HEK293 (cell line): ENCODE measurements around the gene CTBP1.

Experiments
- CTCF ChIA-PET: fragments of 350-600 bp; formaldehyde crosslinking; extraction: SDS; loops from one replicate; lab custom pipeline; 2021; ENCODE audit warnings: antibody characterized with exemption; lab: Yijun Ruan, JAX
- POLR2A ChIA-PET: fragments of 300-600 bp; formaldehyde crosslinking; extraction: SDS; loops from one replicate; lab custom pipeline; 2020; ENCODE audit warnings: antibody characterized with exemption, inconsistent platforms; lab: Yijun Ruan, JAX
- H3K27ac ChIP-seq: fragments of 200-500 bp; sonication (Bioruptor generic); 2 replicates; pipeline ENCODE4 v1.5.1; 2014; ENCODE audit warnings: low read depth, low read length, control low read depth, inconsistent platforms; ENCODE audit errors: extremely low read depth
- H3K36me3 ChIP-seq, 2 experiments: fragments of 200-500 bp in 1 of 2; sonication (Bioruptor generic) in 1 of 2; 1 replicate in 1 of 2; 2 replicates in 1 of 2; pipeline ENCODE4 v1.5.1; 2014 to 2017; ENCODE audit warnings: inconsistent platforms in 2 of 2, low read length in 2 of 2; ENCODE audit not compliant: control insufficient read depth in 2 of 2, insufficient read depth in 1 of 2
- H3K4me1 ChIP-seq: fragments of 200-500 bp; sonication (Bioruptor generic); 2 replicates; pipeline ENCODE4 v1.5.1; 2014; ENCODE audit warnings: mild to moderate bottlenecking, low read length, inconsistent platforms; ENCODE audit not compliant: control insufficient read depth, insufficient read depth
- H3K4me3 ChIP-seq: 2 replicates; pipeline ENCODE4 v1.5.1; 2011; ENCODE audit warnings: low read depth, mild to moderate bottlenecking, control low read depth, low read length, moderate library complexity
- H3K9me3 ChIP-seq: fragments of 200-500 bp; sonication (Bioruptor generic); 2 replicates; pipeline ENCODE4 v1.5.1; 2014; ENCODE audit warnings: low read depth, low read length, inconsistent platforms; ENCODE audit not compliant: control insufficient read depth, insufficient read depth
- KLF8 ChIP-seq: fragments of 450-650 bp; formaldehyde crosslinking; IDR thresholded peaks from 2 replicates; pipeline ENCODE4 v1.5.1; 2016; ENCODE audit warnings: missing biosample characterization, missing genetic modification characterization
- MYNN ChIP-seq: fragments of 450-650 bp; formaldehyde crosslinking; IDR thresholded peaks from 2 replicates; pipeline ENCODE4 v1.5.1; 2016; ENCODE audit warnings: missing biosample characterization, missing genetic modification characterization, borderline replicate concordance
- OVOL3 ChIP-seq: fragments of 450-650 bp; formaldehyde crosslinking; IDR thresholded peaks from 2 replicates; pipeline ENCODE4 v1.5.1; 2016; ENCODE audit warnings: missing biosample characterization, missing genetic modification characterization
- PRDM10 ChIP-seq: fragments of 450-650 bp; formaldehyde crosslinking; IDR thresholded peaks from 2 replicates; pipeline ENCODE4 v1.5.1; 2016; ENCODE audit warnings: missing biosample characterization, missing genetic modification characterization
- YY1 ChIP-seq: fragments of 450-650 bp; formaldehyde crosslinking; IDR thresholded peaks from 2 replicates; pipeline ENCODE4 v1.5.1; 2018; ENCODE audit warnings: missing biosample characterization, missing genetic modification characterization
- ZFP3 ChIP-seq: fragments of 450-650 bp; formaldehyde crosslinking; IDR thresholded peaks from 2 replicates; pipeline ENCODE4 v1.5.1; 2016; ENCODE audit warnings: low read depth, missing biosample characterization, missing genetic modification characterization
- ZFP37 ChIP-seq: fragments of 450-650 bp; formaldehyde crosslinking; IDR thresholded peaks from 2 replicates; pipeline ENCODE4 v1.5.1; 2016; ENCODE audit warnings: missing biosample characterization, missing genetic modification characterization
- ZNF140 ChIP-seq: fragments of 450-650 bp; formaldehyde crosslinking; IDR thresholded peaks from 2 replicates; pipeline ENCODE4 v1.5.1; 2016; ENCODE audit warnings: missing biosample characterization, missing genetic modification characterization
- ZNF211 ChIP-seq: fragments of 450-650 bp; formaldehyde crosslinking; IDR thresholded peaks from 2 replicates; pipeline ENCODE4 v1.5.1; 2016; ENCODE audit warnings: low read depth, missing biosample characterization, missing genetic modification characterization
- ZNF223 ChIP-seq: fragments of 450-650 bp; formaldehyde crosslinking; IDR thresholded peaks from 2 replicates; pipeline ENCODE4 v1.5.1; 2016; ENCODE audit warnings: missing biosample characterization, missing genetic modification characterization
- ZNF548 ChIP-seq: fragments of 450-650 bp; formaldehyde crosslinking; IDR thresholded peaks from 2 replicates; pipeline ENCODE4 v1.5.1; 2016; ENCODE audit warnings: missing biosample characterization, missing genetic modification characterization
- ZNF600 ChIP-seq: fragments of 450-650 bp; formaldehyde crosslinking; IDR thresholded peaks from 2 replicates; pipeline ENCODE4 v1.5.1; 2016; ENCODE audit warnings: missing biosample characterization, missing genetic modification characterization
- ZNF624 ChIP-seq: fragments of 450-650 bp; formaldehyde crosslinking; IDR thresholded peaks from 2 replicates; pipeline ENCODE4 v1.5.1; 2017; ENCODE audit warnings: missing biosample characterization, missing genetic modification characterization
- ZNF701 ChIP-seq: fragments of 450-650 bp; formaldehyde crosslinking; IDR thresholded peaks from 2 replicates; pipeline ENCODE4 v1.5.1; 2016; ENCODE audit warnings: missing biosample characterization, missing genetic modification characterization
- ZSCAN30 ChIP-seq: fragments of 450-650 bp; IDR thresholded peaks from 2 replicates; pipeline ENCODE4 v1.5.1; 2018; ENCODE audit warnings: missing biosample characterization, mild to moderate bottlenecking, missing genetic modification characterization, moderate library complexity
- TF ChIP-seq, protein P1 (sequence below): fragments of 450-650 bp; formaldehyde crosslinking; optimal IDR thresholded peaks from 2 replicates; pipeline ENCODE3; 2016; ENCODE audit warnings: missing biosample characterization, mild to moderate bottlenecking, missing genetic modification characterization
- TF ChIP-seq, protein P2 (sequence below): sonication (generic); formaldehyde crosslinking; IDR thresholded peaks from 2 replicates; pipeline ENCODE4 v1.8.1; 2022; ENCODE audit warnings: mild to moderate bottlenecking, moderate library complexity, missing genetic modification reagents
- TF ChIP-seq, protein P3 (sequence below): fragments of 450-650 bp; formaldehyde crosslinking; IDR thresholded peaks from 2 replicates; pipeline ENCODE4 v1.5.1; 2016; ENCODE audit warnings: missing biosample characterization, missing genetic modification characterization
- TF ChIP-seq, protein P4 (sequence below): fragments of 450-650 bp; formaldehyde crosslinking; IDR thresholded peaks from 2 replicates; pipeline ENCODE4 v1.5.1; 2016; ENCODE audit warnings: missing biosample characterization, missing genetic modification characterization
- TF ChIP-seq, protein P5 (sequence below): fragments of 450-650 bp; formaldehyde crosslinking; conservative IDR thresholded peaks from 2 replicates; pipeline ENCODE4 v1.5.1; 2016; ENCODE audit warnings: low read depth, missing biosample characterization, missing genetic modification characterization

The CTBP1 gene

DNA sequence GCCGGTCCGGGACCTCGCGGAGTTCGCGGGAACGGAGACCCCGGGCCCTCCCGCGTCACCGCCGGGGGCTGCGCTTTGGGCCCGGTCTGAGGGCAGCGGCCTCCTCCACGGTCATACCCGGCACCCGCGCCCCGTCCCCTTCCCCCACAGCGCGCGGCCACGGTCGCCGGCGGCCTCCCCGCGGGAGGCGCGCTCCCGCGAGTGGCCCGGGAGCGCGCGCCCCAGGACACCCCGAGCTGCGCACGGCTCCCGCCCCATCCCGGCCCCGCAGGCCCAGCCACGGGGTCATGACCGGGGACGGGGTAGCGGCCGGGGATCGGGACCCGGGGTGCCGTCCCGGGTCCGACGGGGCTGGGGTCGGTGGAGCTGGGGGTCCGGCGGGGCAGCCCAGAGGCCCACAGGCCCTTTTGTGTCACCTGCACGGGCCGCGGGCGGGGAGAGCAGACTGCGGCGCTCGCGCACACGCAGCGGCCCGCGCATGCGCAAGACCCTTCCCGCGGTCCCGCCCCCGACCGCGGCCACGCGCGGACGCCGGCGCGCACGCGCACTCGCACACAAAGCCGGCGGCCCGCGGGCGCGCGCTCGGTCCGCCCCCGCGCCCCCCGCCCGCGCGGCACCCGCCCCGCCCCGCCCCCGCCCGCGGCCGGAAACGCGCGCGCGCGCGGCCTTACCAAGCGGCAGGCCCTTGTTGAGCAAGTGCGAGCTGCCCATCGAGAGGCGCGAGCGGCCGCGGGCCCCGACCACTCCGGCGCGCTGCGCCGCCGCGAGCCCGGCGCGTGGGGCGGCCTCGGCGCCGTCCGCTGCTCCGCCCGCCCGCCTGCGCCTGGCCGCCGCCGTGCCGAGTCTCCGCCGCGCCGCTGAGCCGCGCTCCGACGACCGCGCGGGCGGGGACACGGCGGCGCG lies at the start of gene CTBP1:
TSS of gene CTBP1 (minus strand) at position 886 of the 903 bp plus-strand sequence. CDS start 7,799 bp downstream, outside the sequence.
- Histone ChIP-seq H3K4me3 (peak within 1 kb of the TSS; percentile 67), H3K9me3 (no peaks in the 10 kb centered on the region), H3K4me1 (no peaks in the 10 kb centered on the region; the same call in 1 of the 2 replicates), H3K27ac (peak within 1 kb of the TSS; percentile 93), H3K36me3 (peaks cover 0 to 30% of the 10 kb centered on the region in 2 experiments; a peak in 1 of 3 replicates)
- ChIA-PET CTCF (no interaction called here), POLR2A (interaction anchor here (2.5 to 4.6 kb wide), 2 partner anchors 41 to 97 kb away, joined by 9 to 41 read pairs; partner anchors contain the start of genes MAEA and UVSSA)
- TF ChIP-seq KLF8 (tag by site-specific recombination) (0 out of 2 replicates have a peak, but pooled peaks have one; percentile 23), MYNN (tag by site-specific recombination) (no peak), YY1 (tag by site-specific recombination) (0 out of 2 replicates have a peak, but pooled peaks have one; percentile 5), ZSCAN30 (0 out of 2 replicates have a peak, but pooled peaks have one; percentile 25), ZNF624 (tag by site-specific recombination) (no peak), PRDM10 (tag by site-specific recombination) (no peak)
- TF ChIP-seq, protein P1, sequence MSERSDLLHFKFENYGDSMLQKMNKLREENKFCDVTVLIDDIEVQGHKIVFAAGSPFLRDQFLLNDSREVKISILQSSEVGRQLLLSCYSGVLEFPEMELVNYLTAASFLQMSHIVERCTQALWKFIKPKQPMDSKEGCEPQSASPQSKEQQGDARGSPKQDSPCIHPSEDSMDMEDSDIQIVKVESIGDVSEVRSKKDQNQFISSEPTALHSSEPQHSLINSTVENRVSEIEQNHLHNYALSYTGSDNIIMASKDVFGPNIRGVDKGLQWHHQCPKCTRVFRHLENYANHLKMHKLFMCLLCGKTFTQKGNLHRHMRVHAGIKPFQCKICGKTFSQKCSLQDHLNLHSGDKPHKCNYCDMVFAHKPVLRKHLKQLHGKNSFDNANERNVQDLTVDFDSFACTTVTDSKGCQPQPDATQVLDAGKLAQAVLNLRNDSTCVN (tag by site-specific recombination): peak; percentile 43

GRCh38 chr4:1298461-1298860 lies 49.5 kb upstream of the CTBP1 start:
- H3K4me1 ChIP-seq: peaks cover 3% of the 10 kb centered on the region; the same call in 1 of the 2 replicates
- CTCF ChIA-PET: no interaction called here
- H3K36me3 ChIP-seq: peaks cover 0 to 49% of the 10 kb centered on the region in 2 experiments; a peak in 2 of 3 replicates
- H3K27ac ChIP-seq: no peak overlapping the region
- no peak overlapping the region for H3K4me3 ChIP-seq
- POLR2A ChIA-PET: interaction anchor here (0.6 kb wide), 1 partner anchor 8 kb away, joined by 3 read pairs; no protein-coding TSS in a partner anchor
- H3K9me3 ChIP-seq: no peaks in the 10 kb centered on the region
- TF ChIP-seq ZFP3 (no peak), ZFP37 (tag by site-specific recombination) (no peak), ZNF140 (tag by site-specific recombination) (no peak), ZNF701 (tag by site-specific recombination) (no peak), ZNF548 (tag by site-specific recombination) (no peak), ZNF600 (tag by site-specific recombination) (no peak), ZNF211 (tag by site-specific recombination) (no peak), ZNF223 (tag by site-specific recombination) (no peak), OVOL3 (tag by site-specific recombination) (no peak)
- TF ChIP-seq, protein P2, sequence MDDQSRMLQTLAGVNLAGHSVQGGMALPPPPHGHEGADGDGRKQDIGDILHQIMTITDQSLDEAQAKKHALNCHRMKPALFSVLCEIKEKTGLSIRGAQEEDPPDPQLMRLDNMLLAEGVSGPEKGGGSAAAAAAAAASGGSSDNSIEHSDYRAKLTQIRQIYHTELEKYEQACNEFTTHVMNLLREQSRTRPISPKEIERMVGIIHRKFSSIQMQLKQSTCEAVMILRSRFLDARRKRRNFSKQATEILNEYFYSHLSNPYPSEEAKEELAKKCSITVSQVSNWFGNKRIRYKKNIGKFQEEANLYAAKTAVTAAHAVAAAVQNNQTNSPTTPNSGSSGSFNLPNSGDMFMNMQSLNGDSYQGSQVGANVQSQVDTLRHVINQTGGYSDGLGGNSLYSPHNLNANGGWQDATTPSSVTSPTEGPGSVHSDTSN: no peak
- TF ChIP-seq, protein P3, sequence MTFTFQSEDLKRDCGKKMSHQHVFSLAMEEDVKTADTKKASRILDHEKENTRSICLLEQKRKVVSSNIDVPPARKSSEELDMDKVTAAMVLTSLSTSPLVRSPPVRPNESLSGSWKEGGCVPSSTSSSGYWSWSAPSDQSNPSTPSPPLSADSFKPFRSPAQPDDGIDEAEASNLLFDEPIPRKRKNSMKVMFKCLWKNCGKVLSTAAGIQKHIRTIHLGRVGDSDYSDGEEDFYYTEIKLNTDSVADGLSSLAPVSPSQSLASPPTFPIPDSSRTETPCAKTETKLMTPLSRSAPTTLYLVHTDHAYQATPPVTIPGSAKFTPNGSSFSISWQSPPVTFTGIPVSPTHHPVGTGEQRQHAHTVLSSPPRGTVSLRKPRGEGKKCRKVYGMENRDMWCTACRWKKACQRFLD (tag by site-specific recombination): no peak
- TF ChIP-seq, protein P4, sequence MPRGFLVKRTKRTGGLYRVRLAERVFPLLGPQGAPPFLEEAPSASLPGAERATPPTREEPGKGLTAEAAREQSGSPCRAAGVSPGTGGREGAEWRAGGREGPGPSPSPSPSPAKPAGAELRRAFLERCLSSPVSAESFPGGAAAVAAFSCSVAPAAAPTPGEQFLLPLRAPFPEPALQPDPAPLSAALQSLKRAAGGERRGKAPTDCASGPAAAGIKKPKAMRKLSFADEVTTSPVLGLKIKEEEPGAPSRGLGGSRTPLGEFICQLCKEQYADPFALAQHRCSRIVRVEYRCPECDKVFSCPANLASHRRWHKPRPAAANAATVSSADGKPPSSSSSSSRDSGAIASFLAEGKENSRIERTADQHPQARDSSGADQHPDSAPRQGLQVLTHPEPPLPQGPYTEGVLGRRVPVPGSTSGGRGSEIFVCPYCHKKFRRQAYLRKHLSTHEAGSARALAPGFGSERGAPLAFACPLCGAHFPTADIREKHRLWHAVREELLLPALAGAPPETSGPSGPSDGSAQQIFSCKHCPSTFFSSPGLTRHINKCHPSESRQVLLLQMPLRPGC: no peak
- TF ChIP-seq, protein P5, sequence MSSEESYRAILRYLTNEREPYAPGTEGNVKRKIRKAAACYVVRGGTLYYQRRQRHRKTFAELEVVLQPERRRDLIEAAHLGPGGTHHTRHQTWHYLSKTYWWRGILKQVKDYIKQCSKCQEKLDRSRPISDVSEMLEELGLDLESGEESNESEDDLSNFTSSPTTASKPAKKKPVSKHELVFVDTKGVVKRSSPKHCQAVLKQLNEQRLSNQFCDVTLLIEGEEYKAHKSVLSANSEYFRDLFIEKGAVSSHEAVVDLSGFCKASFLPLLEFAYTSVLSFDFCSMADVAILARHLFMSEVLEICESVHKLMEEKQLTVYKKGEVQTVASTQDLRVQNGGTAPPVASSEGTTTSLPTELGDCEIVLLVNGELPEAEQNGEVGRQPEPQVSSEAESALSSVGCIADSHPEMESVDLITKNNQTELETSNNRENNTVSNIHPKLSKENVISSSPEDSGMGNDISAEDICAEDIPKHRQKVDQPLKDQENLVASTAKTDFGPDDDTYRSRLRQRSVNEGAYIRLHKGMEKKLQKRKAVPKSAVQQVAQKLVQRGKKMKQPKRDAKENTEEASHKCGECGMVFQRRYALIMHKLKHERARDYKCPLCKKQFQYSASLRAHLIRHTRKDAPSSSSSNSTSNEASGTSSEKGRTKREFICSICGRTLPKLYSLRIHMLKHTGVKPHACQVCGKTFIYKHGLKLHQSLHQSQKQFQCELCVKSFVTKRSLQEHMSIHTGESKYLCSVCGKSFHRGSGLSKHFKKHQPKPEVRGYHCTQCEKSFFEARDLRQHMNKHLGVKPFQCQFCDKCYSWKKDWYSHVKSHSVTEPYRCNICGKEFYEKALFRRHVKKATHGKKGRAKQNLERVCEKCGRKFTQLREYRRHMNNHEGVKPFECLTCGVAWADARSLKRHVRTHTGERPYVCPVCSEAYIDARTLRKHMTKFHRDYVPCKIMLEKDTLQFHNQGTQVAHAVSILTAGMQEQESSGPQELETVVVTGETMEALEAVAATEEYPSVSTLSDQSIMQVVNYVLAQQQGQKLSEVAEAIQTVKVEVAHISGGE (tag by site-specific recombination): no peak
